Upper lobe of left lung (tissue), 6 donors: ENCODE results near the gene UBASH3A. TPM values are rescaled to one million over a fixed set of nuclear protein-coding genes. Genes with fewer than 3 reads are reported as not detected.

Source experiments
- ATAC-seq, 2 donors: fragments of 200-7000 bp; cut with Tn5 transposase; one replicate each; pipeline ENCODE4 v1.9.1; 2022; ENCODE audit warnings: mild to moderate bottlenecking in 2 of 2, moderate library complexity in 2 of 2; ENCODE audit not compliant: low FRiP score in 2 of 2
- DNase-seq, 2 donors: peaks; one replicate each; pipeline ENCODE4 v3.0.0-alpha.2; 2019 to 2020
- H3K27ac ChIP-seq, 4 donors: fragments of 200-600 bp; sonication (generic); one replicate each; pipeline ENCODE4 v1.5.1; 2016 to 2019
- H3K27me3 ChIP-seq, 4 donors: fragments of 200-600 bp; sonication (generic); one replicate each; pipeline ENCODE4 v1.5.1; 2017 to 2019
- H3K36me3 ChIP-seq, 4 donors: fragments of 200-600 bp; sonication (generic); one replicate each; pipeline ENCODE4 v1.5.1; 2016 to 2019
- H3K4me1 ChIP-seq, 4 donors: fragments of 200-600 bp; sonication (generic); one replicate each; pipeline ENCODE4 v1.5.1; 2018 to 2019
- H3K4me3 ChIP-seq, 4 donors: fragments of 200-600 bp; sonication (generic); one replicate each; pipeline ENCODE4 v1.5.1; 2017 to 2019; ENCODE audit warnings: mild to moderate bottlenecking in 2 of 4, moderate library complexity in 1 of 4
- H3K9me3 ChIP-seq, 4 donors: fragments of 200-600 bp; sonication (generic); one replicate each; pipeline ENCODE4 v1.5.1; 2018 to 2019
- EP300 ChIP-seq, 4 donors: sonication (generic); formaldehyde crosslinking; IDR thresholded peaks; one replicate each; pipeline ENCODE4 v1.5.1; 2017; ENCODE audit warnings: antibody characterized with exemption in 4 of 4, control low read depth in 2 of 4
- POLR2A ChIP-seq, 4 donors: fragments of 450-650 bp; IDR thresholded peaks; one replicate each; pipeline ENCODE4 v1.5.1; 2016 to 2017; ENCODE audit warnings: antibody characterized with exemption in 4 of 4, mild to moderate bottlenecking in 2 of 4
- POLR2AphosphoS5 ChIP-seq, 2 donors: sonication (generic); formaldehyde crosslinking; IDR thresholded peaks; one replicate each; pipeline ENCODE4 v1.5.1; 2017; ENCODE audit warnings: antibody characterized with exemption in 2 of 2
- WGBS, 2 donors: methylation state at CpG; one replicate each; pipeline ENCODE4 v1.1.5; 2017 to 2018; 5-methylcytosine and 5-hydroxymethylcytosine counted together
- total RNA-seq, 6 donors: library from RNA; depleted of rRNA in 4 of 6; stranded (reverse); fragments of >200 nt in 4 of 6; gene quantifications; one replicate each; pipeline versions ENCODE4 v1.1.0 to v1.2.1, GENCODE V29; 2016 to 2021
- TF ChIP-seq, protein P1 (sequence below), 6 experiments: fragments of 450-650 bp in 4 of 6; fragments of 200-600 bp in 2 of 6; sonication (generic) in 2 of 6; IDR thresholded peaks; one replicate each; pipeline ENCODE4 v1.5.1; 2016 to 2019; ENCODE audit warnings: antibody characterized with exemption in 6 of 6
- donor health status: DM: no; HTN: no; CAD: no; lungs with moderate emphysema.
- donor health status: DM: no; HTN: yes; CAD: no; lungs with severe emphysema.

The UBASH3A gene
- total RNA-seq, 6 donors from 2014 or later, result 1.4 to 7.3 (median 2.9) TPM; not detected in 1

GRCh38 chr21:42409366-42409765, 5.7 kb downstream of the UBASH3A start:
- no peaks in the 10 kb centered on the region for H3K9me3 ChIP-seq
- no peak for DNase-seq
- H3K27ac ChIP-seq, result no peak overlapping the region
- TF ChIP-seq POLR2A (IDR thresholded peaks at IDR 0.05), result no peak
- TF ChIP-seq, protein P1, sequence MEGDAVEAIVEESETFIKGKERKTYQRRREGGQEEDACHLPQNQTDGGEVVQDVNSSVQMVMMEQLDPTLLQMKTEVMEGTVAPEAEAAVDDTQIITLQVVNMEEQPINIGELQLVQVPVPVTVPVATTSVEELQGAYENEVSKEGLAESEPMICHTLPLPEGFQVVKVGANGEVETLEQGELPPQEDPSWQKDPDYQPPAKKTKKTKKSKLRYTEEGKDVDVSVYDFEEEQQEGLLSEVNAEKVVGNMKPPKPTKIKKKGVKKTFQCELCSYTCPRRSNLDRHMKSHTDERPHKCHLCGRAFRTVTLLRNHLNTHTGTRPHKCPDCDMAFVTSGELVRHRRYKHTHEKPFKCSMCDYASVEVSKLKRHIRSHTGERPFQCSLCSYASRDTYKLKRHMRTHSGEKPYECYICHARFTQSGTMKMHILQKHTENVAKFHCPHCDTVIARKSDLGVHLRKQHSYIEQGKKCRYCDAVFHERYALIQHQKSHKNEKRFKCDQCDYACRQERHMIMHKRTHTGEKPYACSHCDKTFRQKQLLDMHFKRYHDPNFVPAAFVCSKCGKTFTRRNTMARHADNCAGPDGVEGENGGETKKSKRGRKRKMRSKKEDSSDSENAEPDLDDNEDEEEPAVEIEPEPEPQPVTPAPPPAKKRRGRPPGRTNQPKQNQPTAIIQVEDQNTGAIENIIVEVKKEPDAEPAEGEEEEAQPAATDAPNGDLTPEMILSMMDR (IDR thresholded peaks at IDR 0.05), result no peak
- TF ChIP-seq POLR2AphosphoS5 (IDR thresholded peaks at IDR 0.05), result no peak
- no peak for TF ChIP-seq EP300 (IDR thresholded peaks at IDR 0.05)
- H3K4me3 ChIP-seq, result no peak overlapping the region
- no peak for ATAC-seq
- WGBS, 2 donors, result 77 to 85% methylated on average over 7 of the region's 7 CpGs
- H3K36me3 ChIP-seq, result no peaks in the 10 kb centered on the region
- H3K27me3 ChIP-seq, result peaks cover 0 to 1% (median 0%) of the 10 kb centered on the region in 4 donors
- H3K4me1 ChIP-seq, result peaks cover 0 to 8% (median 0%) of the 10 kb centered on the region in 4 donors

- peaks cover 0 to 8% (median 0%) of the 10 kb centered on the region in 4 donors for H3K4me1 ChIP-seq
- no peak for ATAC-seq
- no peaks in the 10 kb centered on the region for H3K36me3 ChIP-seq
- no peak for TF ChIP-seq POLR2A (IDR thresholded peaks at IDR 0.05)
- TF ChIP-seq EP300 (IDR thresholded peaks at IDR 0.05), result no peak
- TF ChIP-seq, protein P1 (IDR thresholded peaks at IDR 0.05), result no peak
- no peak for TF ChIP-seq POLR2AphosphoS5 (IDR thresholded peaks at IDR 0.05)
- H3K4me3 ChIP-seq, result no peak overlapping the region
- no peak for DNase-seq
- H3K27me3 ChIP-seq, result peaks cover 0 to 1% (median 0%) of the 10 kb centered on the region in 4 donors
- 65 to 68% methylated on average over 7 of the region's 7 CpGs for WGBS, 2 donors
- H3K9me3 ChIP-seq, result no peaks in the 10 kb centered on the region
- H3K27ac ChIP-seq, result no peak overlapping the region
These were observed 7.6 kb downstream of the UBASH3A start for GRCh38 chr21:42411197-42411869.

DNA sequence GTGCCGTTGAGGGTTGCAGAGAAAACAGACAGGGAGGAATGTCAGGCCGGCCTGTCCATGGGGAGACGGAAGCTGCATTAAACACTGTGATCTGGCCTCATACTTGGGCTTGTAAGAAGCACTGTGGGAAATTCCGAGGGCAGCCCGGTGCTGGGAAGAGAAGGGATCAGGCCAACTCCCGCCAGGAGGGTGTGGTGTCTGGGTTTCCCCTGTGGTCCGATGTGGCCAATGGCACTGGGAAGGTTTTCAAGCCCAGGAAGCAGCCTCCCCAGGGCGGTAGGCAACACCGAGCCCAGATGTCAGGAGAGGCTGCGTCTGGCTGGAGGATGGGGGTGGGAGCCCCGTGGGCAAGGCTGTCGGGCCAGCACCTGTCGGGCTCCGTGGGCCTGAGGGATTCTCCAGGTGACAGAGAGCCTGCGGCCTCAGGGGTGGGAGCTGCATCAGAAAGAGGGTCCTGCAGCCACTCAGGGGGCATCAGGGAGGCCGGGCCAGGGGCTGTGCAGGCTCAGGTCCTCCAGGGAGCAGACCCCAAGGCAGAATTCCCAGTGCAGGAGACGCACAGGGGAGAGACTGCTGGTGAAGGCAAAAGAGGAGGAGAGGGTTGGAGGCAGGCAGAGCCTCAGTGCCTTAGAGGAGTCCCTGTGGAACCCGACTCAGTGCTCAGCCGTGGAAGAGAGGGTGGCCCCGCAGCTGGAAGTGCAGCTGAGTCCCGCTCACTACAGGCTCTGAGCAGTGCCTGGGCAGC, 8.4 kb downstream of the UBASH3A start:
- Histone ChIP-seq H3K27me3 (peaks cover 0 to 1% (median 0%) of the 10 kb centered on the region in 4 donors), H3K4me1 (peaks cover 0 to 8% (median 0%) of the 10 kb centered on the region in 4 donors), H3K4me3 (no peak overlapping the region), H3K36me3 (no peaks in the 10 kb centered on the region), H3K9me3 (no peaks in the 10 kb centered on the region), H3K27ac (no peak overlapping the region)
- DNase-seq (peak in 1 of 2 donors; percentile 56), ATAC-seq (no peak)
- 68 to 76% methylated on average over 15 to 21 of the region's 21 CpGs for WGBS, 2 donors
- TF ChIP-seq POLR2AphosphoS5 (IDR thresholded peaks at IDR 0.05) (no peak), EP300 (IDR thresholded peaks at IDR 0.05) (no peak), POLR2A (IDR thresholded peaks at IDR 0.05) (no peak)
- TF ChIP-seq, protein P1 (IDR thresholded peaks at IDR 0.05), result no peak

DNA sequence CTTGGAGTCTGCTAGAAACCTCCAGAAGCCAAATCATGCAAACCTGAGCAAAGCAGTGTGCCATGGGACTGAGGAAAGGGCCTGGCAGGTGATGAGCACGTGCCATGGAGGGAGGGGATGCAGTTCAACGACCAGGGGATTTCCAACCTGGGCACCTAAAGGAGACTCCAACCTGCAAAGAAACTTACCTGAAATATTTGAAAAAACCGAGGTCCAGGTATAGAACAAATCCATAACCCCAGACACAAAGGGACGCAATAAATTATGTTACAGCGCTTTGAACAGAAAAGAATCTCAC, 8.9 kb downstream of the UBASH3A start:
- peaks cover 0 to 1% (median 0%) of the 10 kb centered on the region in 4 donors for H3K27me3 ChIP-seq
- no peak overlapping the region for H3K4me3 ChIP-seq
- TF ChIP-seq EP300 (IDR thresholded peaks at IDR 0.05) (no peak), POLR2A (IDR thresholded peaks at IDR 0.05) (no peak), POLR2AphosphoS5 (IDR thresholded peaks at IDR 0.05) (no peak)
- TF ChIP-seq, protein P1 (IDR thresholded peaks at IDR 0.05), result no peak
- no peak for DNase-seq
- no peaks in the 10 kb centered on the region for H3K36me3 ChIP-seq
- peaks cover 0 to 8% (median 0%) of the 10 kb centered on the region in 4 donors for H3K4me1 ChIP-seq
- H3K9me3 ChIP-seq, result no peaks in the 10 kb centered on the region
- 84 to 88% methylated on average over 5 of the region's 5 CpGs for WGBS, 2 donors
- no peak overlapping the region for H3K27ac ChIP-seq
- ATAC-seq, result no peak
